Prostate gland (tissue), 2 donors: Measurements from ENCODE around the gene NISCH.

Experiments used
- POLR2A ChIP-seq: fragments of 450-650 bp; IDR thresholded peaks from one replicate; pipeline ENCODE4 v1.6.1; 2016; ENCODE audit warnings: antibody characterized with exemption, mild to moderate bottlenecking
- TF ChIP-seq, protein P1 (sequence below), 4 experiments: fragments of 200-600 bp in 2 of 4; fragments of 450-650 bp in 2 of 4; sonication (generic) in 2 of 4; IDR thresholded peaks; 1 replicate in 3 of 4; 2 replicates in 1 of 4; pipeline ENCODE4 v1.5.1; 2016 to 2019; ENCODE audit warnings: antibody characterized with exemption in 4 of 4, mild to moderate bottlenecking in 2 of 4, moderate library complexity in 2 of 4

DNA sequence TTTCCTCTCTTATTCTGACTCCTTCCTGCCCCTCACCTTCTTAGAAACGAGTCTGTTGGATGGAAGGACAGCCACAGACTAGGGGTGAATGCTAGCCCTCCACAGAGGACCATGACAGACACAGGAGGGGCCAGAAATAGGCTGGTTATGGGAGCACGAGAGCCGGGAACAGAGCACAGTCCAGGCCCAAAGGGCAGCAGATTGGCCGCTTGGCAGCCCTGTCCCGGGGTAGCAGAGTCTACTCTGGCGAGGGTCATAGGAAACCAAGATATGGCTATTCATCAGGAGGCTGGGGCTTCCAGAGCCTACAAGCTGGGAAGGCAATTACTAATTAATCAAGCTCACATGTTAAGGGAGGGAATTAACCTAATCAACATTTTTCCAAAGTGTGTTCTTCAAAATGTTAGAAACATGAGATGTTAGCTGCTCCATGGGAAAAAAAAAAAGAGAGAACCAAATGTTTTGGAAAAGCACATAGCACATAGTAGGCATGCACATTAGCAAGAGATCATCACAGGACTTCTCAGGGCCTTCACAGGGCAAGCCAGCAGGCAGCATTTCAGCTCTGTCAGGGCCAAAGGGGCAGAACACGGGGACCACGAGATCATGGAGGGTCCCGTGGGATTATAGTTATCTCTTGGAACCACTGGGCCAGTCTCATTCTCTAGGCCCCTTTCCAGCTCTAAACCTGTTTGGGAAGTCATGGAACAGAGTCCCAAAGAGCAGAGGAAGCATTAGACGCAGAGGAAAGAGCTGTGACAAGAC lies 23.8 kb upstream of the NISCH start:
- no peak for TF ChIP-seq POLR2A
- TF ChIP-seq, protein P1, sequence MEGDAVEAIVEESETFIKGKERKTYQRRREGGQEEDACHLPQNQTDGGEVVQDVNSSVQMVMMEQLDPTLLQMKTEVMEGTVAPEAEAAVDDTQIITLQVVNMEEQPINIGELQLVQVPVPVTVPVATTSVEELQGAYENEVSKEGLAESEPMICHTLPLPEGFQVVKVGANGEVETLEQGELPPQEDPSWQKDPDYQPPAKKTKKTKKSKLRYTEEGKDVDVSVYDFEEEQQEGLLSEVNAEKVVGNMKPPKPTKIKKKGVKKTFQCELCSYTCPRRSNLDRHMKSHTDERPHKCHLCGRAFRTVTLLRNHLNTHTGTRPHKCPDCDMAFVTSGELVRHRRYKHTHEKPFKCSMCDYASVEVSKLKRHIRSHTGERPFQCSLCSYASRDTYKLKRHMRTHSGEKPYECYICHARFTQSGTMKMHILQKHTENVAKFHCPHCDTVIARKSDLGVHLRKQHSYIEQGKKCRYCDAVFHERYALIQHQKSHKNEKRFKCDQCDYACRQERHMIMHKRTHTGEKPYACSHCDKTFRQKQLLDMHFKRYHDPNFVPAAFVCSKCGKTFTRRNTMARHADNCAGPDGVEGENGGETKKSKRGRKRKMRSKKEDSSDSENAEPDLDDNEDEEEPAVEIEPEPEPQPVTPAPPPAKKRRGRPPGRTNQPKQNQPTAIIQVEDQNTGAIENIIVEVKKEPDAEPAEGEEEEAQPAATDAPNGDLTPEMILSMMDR (IDR thresholded peaks at IDR 0.05) = no peak
